ENCODE results near the gene NFIL3. TPM values are rescaled to one million over a fixed set of nuclear protein-coding genes. Genes with fewer than 3 reads are reported as not detected.

NFIL3 gene
- total RNA-seq = 20.8 and 22.0 TPM in 2 replicates

DNA sequence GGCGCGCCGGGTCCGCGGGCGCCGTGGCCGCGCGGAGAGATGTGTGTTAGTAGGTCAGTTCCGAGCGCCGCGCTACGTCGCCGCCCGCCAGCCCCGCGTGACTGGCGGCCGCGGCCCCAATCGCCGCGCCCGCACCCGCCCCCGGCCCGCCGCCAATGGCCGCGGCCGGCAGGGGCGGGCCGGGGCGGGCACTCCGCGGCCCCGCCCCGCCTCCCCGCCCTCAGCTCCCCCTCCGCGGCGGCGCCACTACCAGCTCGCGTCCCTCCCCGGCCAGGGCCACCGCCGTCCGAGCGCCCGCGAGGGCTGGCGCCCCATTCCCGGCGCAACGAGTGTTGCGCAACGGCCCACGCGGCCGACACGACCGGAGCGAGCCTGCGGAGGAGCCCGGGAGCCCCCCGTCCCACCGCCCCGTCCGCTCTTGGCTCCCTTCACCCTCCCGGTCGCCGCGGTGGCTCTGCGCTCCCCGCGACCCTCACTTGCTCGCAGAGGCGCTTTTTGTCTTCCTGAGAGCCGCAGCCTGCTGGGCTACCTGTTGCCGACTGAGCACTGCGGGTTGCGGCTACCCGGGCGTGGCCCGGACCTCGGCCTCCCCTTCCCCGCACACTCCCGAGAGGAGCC, at the start of gene NFIL3:
NFIL3 (minus strand) TSS at position 48 of the 618 bp plus-strand sequence. CDS start 13,098 bp downstream, outside the sequence.

DNA sequence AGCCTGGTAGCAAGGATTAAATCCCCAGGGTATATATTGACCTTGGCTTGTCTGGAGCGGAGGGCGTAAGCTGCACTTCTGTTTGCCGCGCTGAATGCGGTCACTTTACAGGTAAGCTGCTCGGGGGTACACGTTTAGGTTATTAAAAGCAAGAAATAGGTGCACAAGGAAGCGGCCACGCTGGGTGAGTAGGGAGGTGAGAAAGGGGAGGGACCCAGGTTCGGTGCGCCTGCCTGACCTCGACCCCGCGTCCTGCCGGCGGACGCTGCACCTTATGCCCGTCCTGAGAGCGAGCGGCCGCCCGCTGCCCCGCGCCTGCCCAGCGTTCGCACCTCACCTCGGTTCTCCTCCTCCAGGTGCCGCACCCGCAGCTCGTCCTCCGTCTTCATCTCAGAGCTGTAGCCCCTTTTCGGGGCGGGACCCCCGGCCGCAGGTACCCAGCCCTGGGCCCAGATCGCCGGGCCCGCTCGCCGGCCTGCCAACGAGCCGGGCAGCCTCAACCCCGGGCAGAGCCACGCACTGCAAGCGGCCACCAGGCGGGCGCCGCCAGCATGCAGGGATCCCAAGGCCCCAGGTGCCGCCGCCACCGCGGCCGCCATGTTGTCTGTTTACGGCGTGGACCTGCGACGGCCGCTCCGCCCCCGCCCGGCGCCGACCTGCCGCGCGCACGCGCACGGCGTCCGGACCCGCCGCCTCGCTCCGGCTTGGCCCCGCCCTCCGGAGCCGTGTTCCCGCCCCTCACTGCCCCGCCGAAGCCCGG, 62.2 kb downstream of the NFIL3 start, which contains the start of gene AUH:
AUH (minus strand) TSS at position 628 of the 760 bp plus-strand sequence; CDS start at position 599, 29 bp downstream.

Other genes starting within 250 kb of the NFIL3 start
- 8.7 and 21.8 TPM in 2 replicates for gene AUH, start 61.9 kb downstream of the NFIL3 start, total RNA-seq